Measurements from ENCODE around the gene ARL5A. TPM values are rescaled to one million over a fixed set of nuclear protein-coding genes. Genes with fewer than 3 reads are reported as not detected.

Gene ARL5A
- total RNA-seq, 4 donors from 2014 or later, result 64.4 to 79.4 (median 71.0) TPM

DNA sequence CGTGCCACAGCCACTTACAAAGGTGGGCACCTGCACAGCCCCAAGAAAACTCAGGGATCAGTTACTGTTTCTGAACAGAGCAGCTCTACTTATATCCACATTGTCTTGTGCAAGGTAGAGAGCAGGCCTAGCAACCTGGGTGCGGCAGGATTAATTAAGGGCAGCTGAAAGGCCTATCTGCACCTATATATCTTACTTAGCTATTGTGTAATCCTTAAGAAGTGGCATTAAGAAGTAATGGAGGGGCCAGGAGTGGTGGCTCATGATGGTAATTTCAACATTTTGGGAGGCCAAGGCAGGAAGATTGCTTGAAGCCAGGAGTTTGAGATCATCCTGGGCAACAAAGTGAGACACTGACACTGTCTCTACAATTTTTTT, 12.8 kb upstream of the ARL5A start:
- Histone ChIP-seq H3K4me1 (no peaks in the 10 kb centered on the region), H3K27me3 (no peaks in the 10 kb centered on the region), H3K27ac (no peak overlapping the region), H3K9me3 (no peaks in the 10 kb centered on the region), H3K4me3 (replicated peaks in 1 of 3) (no peak overlapping the region), H3K36me3 (no peaks in the 10 kb centered on the region)
- DNase-seq, result no peak
- intact Hi-C loops (cut with DNase I), result no loop called here
- WGBS, 2 donors, result 82 to 87% methylated on average over 2 of the region's 2 CpGs
- TF ChIP-seq, protein P1, sequence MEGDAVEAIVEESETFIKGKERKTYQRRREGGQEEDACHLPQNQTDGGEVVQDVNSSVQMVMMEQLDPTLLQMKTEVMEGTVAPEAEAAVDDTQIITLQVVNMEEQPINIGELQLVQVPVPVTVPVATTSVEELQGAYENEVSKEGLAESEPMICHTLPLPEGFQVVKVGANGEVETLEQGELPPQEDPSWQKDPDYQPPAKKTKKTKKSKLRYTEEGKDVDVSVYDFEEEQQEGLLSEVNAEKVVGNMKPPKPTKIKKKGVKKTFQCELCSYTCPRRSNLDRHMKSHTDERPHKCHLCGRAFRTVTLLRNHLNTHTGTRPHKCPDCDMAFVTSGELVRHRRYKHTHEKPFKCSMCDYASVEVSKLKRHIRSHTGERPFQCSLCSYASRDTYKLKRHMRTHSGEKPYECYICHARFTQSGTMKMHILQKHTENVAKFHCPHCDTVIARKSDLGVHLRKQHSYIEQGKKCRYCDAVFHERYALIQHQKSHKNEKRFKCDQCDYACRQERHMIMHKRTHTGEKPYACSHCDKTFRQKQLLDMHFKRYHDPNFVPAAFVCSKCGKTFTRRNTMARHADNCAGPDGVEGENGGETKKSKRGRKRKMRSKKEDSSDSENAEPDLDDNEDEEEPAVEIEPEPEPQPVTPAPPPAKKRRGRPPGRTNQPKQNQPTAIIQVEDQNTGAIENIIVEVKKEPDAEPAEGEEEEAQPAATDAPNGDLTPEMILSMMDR (IDR thresholded peaks at IDR 0.05), result no peak
- no peak for TF ChIP-seq POLR2A (IDR thresholded peaks at IDR 0.05)

DNA sequence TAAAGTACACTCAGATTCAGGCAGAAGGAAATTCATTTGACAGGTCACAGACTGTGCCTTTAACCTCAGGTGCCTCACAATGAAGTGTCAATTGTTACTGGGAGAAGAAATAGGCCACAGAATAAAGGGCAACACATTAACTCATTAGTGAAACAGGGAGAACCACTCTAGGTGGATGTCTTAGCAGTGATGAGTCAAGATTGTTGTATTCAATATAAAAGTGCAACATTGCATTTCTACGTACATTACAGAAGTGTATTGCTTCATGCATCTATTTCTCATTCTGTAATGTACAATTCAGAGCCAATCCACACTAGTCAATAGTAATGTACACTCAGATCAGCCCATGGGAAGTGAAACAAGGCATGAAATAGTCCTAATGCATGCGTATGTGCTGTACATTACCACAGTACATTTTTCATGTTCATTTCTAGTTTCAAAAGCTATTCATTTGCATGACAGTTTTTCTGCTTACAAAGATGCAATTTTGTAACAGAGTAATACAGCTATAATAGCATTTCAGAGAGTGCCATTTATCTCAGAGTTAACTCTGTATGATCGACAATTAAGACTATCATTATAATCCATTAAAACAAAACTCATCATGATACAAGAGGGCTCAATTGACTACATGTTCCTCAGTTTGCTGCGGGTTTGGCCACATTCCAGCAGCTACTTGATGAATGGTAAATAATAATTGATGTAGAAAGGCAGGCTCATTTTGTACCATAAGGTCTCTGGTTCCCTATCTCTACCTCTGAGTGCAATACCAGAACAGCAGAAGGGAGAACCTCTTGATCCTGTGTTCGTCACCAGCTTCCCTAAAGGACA, 12.2 kb upstream of the ARL5A start:
- H3K4me3 ChIP-seq (replicated peaks in 1 of 3), result no peak overlapping the region
- H3K4me1 ChIP-seq, result no peaks in the 10 kb centered on the region
- no peak for TF ChIP-seq POLR2A (IDR thresholded peaks at IDR 0.05)
- TF ChIP-seq, protein P1 (IDR thresholded peaks at IDR 0.05), result no peak
- intact Hi-C loops (cut with DNase I), result no loop called here
- H3K9me3 ChIP-seq, result no peaks in the 10 kb centered on the region
- DNase-seq, result no peak
- H3K27ac ChIP-seq, result no peak overlapping the region
- 82 to 83% methylated on average over 5 of the region's 5 CpGs for WGBS, 2 donors
- H3K27me3 ChIP-seq, result no peaks in the 10 kb centered on the region
- no peaks in the 10 kb centered on the region for H3K36me3 ChIP-seq

GRCh38 chr2:151837926-151838325, 9.7 kb upstream of the ARL5A start:
- Histone ChIP-seq H3K4me1 (no peaks in the 10 kb centered on the region), H3K27me3 (no peaks in the 10 kb centered on the region), H3K4me3 (replicated peaks in 1 of 3) (no peak overlapping the region), H3K36me3 (no peaks in the 10 kb centered on the region), H3K27ac (no peak overlapping the region), H3K9me3 (no peaks in the 10 kb centered on the region)
- TF ChIP-seq, protein P1 (IDR thresholded peaks at IDR 0.05), result no peak
- TF ChIP-seq POLR2A (IDR thresholded peaks at IDR 0.05), result no peak
- WGBS, 2 donors, result 89 to 90% methylated on average over 3 of the region's 3 CpGs
- DNase-seq, result no peak
- intact Hi-C loops (cut with DNase I), result no loop called here

DNA sequence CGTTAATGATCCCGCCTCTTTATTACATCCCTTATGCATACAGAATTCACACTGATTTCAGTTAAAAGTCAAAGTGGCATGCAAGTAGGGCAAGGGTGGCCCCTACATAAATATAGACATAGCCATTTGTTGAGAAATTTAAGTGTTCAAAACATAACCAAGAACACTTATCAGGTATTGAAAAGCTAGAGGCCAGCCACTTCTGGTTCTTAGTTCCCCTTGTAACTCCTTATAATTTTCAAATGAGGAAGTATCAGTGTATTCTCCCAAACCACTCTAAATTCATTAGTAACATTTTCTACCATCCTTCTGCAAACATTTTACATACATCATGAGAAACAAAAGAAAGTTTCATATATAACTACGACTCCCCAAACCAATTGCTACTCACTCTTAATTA, 5.8 kb upstream of the ARL5A start:
- Histone ChIP-seq H3K4me1 (no peaks in the 10 kb centered on the region), H3K9me3 (no peaks in the 10 kb centered on the region), H3K27ac (no peak overlapping the region), H3K36me3 (no peaks in the 10 kb centered on the region), H3K27me3 (no peaks in the 10 kb centered on the region), H3K4me3 (replicated peaks in 1 of 3) (no peak overlapping the region)
- no peak for TF ChIP-seq POLR2A (IDR thresholded peaks at IDR 0.05)
- TF ChIP-seq, protein P1 (IDR thresholded peaks at IDR 0.05), result no peak
- DNase-seq, result no peak
- intact Hi-C loops (cut with DNase I), result no loop called here
- WGBS, 2 donors, result 82 to 94% methylated on average over 3 of the region's 3 CpGs

GRCh38 chr2:151830961-151831360, 2.7 kb upstream of the ARL5A start:
- WGBS, 2 donors, result 94 to 98% methylated on average over 2 of the region's 2 CpGs
- TF ChIP-seq, protein P1 (IDR thresholded peaks at IDR 0.05), result no peak
- no peak for TF ChIP-seq POLR2A (IDR thresholded peaks at IDR 0.05)
- Histone ChIP-seq H3K27me3 (no peaks in the 10 kb centered on the region), H3K4me1 (peaks cover under 1 to 13% of the 10 kb centered on the region in 2 donors), H3K27ac (no peak overlapping the region), H3K4me3 (replicated peaks in 1 of 3) (no peak overlapping the region), H3K9me3 (no peaks in the 10 kb centered on the region), H3K36me3 (no peaks in the 10 kb centered on the region)
- no peak for DNase-seq
- intact Hi-C loops (cut with DNase I), result no loop called here
